Endothelial cell of umbilical vein (primary cell): ENCODE results near the gene ADRA2C. TPM values are rescaled to one million over a fixed set of nuclear protein-coding genes. Genes with fewer than 3 reads are reported as not detected.

ENCODE experiments used
- BruUV-seq: library from RNA; stranded (reverse); fragments of 400-500 nt; replicated peaks from 2 replicates; lab custom pipeline; 2021; lab: Mats Ljungman, UMichigan
- CTCF ChIA-PET: fragments of 300-600, 350-600 bp; sonication (Branson Sonifier 250); formaldehyde crosslinking; loops from one replicate; lab custom pipeline; 2021; ENCODE audit warnings: antibody characterized with exemption, inconsistent platforms; lab: Charles Lee
- POLR2A ChIA-PET: fragments of 300-600, 350-600 bp; sonication (Branson Sonifier 250); formaldehyde crosslinking; loops from one replicate; lab custom pipeline; 2021; ENCODE audit warnings: antibody characterized with exemption, inconsistent platforms; lab: Charles Lee
- DNase-seq: peaks from one replicate; pipeline ENCODE4 v3.0.0-alpha.2; 2011; ENCODE audit warnings: low read depth, low spot score
- FAIRE-seq: peaks from 2 replicates; lab custom pipeline; 2011; peaks lifted over from hg19 to GRCh38; lab: Jason Lieb, UNC
- H2AFZ ChIP-seq: 2 replicates; pipeline ENCODE4 v1.6.0; 2012; ENCODE audit warnings: low read depth, low read length, control low read depth, inconsistent platforms
- H3K27ac ChIP-seq: 2 replicates; pipeline ENCODE4 v1.5.1; 2011; ENCODE audit warnings: low read depth, mild to moderate bottlenecking, control low read depth, low read length, moderate library complexity; ENCODE audit not compliant: insufficient read depth
- H3K27me3 ChIP-seq, 2 experiments: 2 replicates each; pipeline versions ENCODE4 v1.6.0 to v1.6.1; 2011; ENCODE audit warnings: low read length in 2 of 2, mixed read lengths in 1 of 2; ENCODE audit not compliant: control insufficient read depth in 2 of 2, insufficient read depth in 2 of 2
- H3K36me3 ChIP-seq, 2 experiments: 2 replicates in 1 of 2; 3 replicates in 1 of 2; pipeline ENCODE4 v1.5.1; 2011; ENCODE audit warnings: low read length in 2 of 2, mild to moderate bottlenecking in 1 of 2, moderate library complexity in 1 of 2; ENCODE audit not compliant: control insufficient read depth in 2 of 2, insufficient read depth in 2 of 2; ENCODE audit errors: extremely low read depth in 1 of 2
- H3K4me1 ChIP-seq: 3 replicates; pipeline ENCODE4 v1.5.1; 2011; ENCODE audit warnings: mild to moderate bottlenecking, low read length; ENCODE audit not compliant: control insufficient read depth, insufficient read depth; ENCODE audit errors: extremely low read depth
- H3K4me2 ChIP-seq: 2 replicates; pipeline ENCODE4 v1.6.1; 2011; ENCODE audit warnings: low read length, control low read depth, mixed read lengths; ENCODE audit not compliant: insufficient read depth
- H3K4me3 ChIP-seq, 3 experiments: fragments of 200-600 bp in 1 of 3; sonication (generic), shearing (Covaris generic) in 1 of 3; replicated peaks in 1 of 3; 2 replicates each; pipeline ENCODE4 v1.5.1; 2011 to 2016; ENCODE audit warnings: control low read depth in 3 of 3, low read length in 3 of 3, mild to moderate bottlenecking in 2 of 3, inconsistent platforms in 1 of 3, low read depth in 1 of 3, moderate library complexity in 1 of 3; ENCODE audit not compliant: insufficient read depth in 1 of 3
- H3K79me2 ChIP-seq: 2 replicates; pipeline ENCODE4 v1.6.0; 2012; ENCODE audit warnings: low read length, inconsistent platforms; ENCODE audit not compliant: control insufficient read depth, insufficient read depth
- H3K9ac ChIP-seq: replicated peaks from 2 replicates; pipeline ENCODE3; 2011; ENCODE audit warnings: low read length, control low read depth; ENCODE audit not compliant: insufficient read depth; ENCODE audit errors: extremely low read depth
- H3K9me1 ChIP-seq: replicated peaks from 3 replicates; pipeline ENCODE4 v1.6.0; 2011; ENCODE audit warnings: mild to moderate bottlenecking, low read length; ENCODE audit not compliant: control insufficient read depth, insufficient read depth; ENCODE audit errors: extremely low read depth
- H3K9me3 ChIP-seq: replicated peaks from 2 replicates; pipeline ENCODE4 v1.5.1; 2012; ENCODE audit warnings: low read length, inconsistent platforms; ENCODE audit not compliant: control insufficient read depth, insufficient read depth
- H4K20me1 ChIP-seq: replicated peaks from 2 replicates; pipeline ENCODE3; 2011; ENCODE audit warnings: mild to moderate bottlenecking, low read length; ENCODE audit not compliant: control insufficient read depth, insufficient read depth; ENCODE audit errors: extremely low read depth
- EZH2 ChIP-seq: IDR thresholded peaks from 2 replicates; pipeline ENCODE4 v1.6.1; 2012; ENCODE audit warnings: borderline replicate concordance, low read depth, mild to moderate bottlenecking, moderate library complexity, low read length, inconsistent platforms; ENCODE audit not compliant: severe bottlenecking
- FOS ChIP-seq: IDR thresholded peaks from 2 replicates; pipeline ENCODE4 v1.6.1; 2011; ENCODE audit warnings: mild to moderate bottlenecking, low read length, moderate library complexity, borderline replicate concordance; ENCODE audit not compliant: insufficient read depth
- GATA2 ChIP-seq: IDR thresholded peaks from 2 replicates; pipeline ENCODE4 v1.7.0; 2011; ENCODE audit warnings: low read depth, mild to moderate bottlenecking, moderate library complexity, mixed read lengths, low read length; ENCODE audit not compliant: insufficient read length, insufficient read depth
- JUN ChIP-seq: IDR thresholded peaks from 2 replicates; pipeline ENCODE4 v1.6.1; 2011; ENCODE audit warnings: borderline replicate concordance, low read depth; ENCODE audit not compliant: insufficient read length, insufficient read depth
- MAX ChIP-seq: IDR thresholded peaks from 2 replicates; pipeline ENCODE4 v1.6.1; 2011; ENCODE audit not compliant: insufficient read depth, insufficient read length
- MYC ChIP-seq: IDR thresholded peaks from one replicate; pipeline ENCODE4 v1.6.1; 2011; ENCODE audit warnings: mild to moderate bottlenecking, low read depth, low read length
- POLR2A ChIP-seq: IDR thresholded peaks from 2 replicates; pipeline ENCODE4 v1.6.1; 2012; ENCODE audit warnings: low read depth, mild to moderate bottlenecking, control low read depth, low read length
- POLR2AphosphoS5 ChIP-seq: IDR thresholded peaks from 2 replicates; pipeline ENCODE4 v1.6.1; 2012; ENCODE audit warnings: low read depth, mild to moderate bottlenecking, control low read depth, low read length, moderate library complexity; ENCODE audit not compliant: insufficient read depth
- dilution Hi-C: fragments of 300-500 bp; cut with MboI; formaldehyde crosslinking; loops from one replicate; pipeline ENCODE4 v1.15.0; 2019; ENCODE audit warnings: low sequenced_read_pairs; ENCODE audit not compliant: extremely low pct_ligation_motif_present
- intact Hi-C: fragments of 100-400 bp; cut with micrococcal nuclease; formaldehyde crosslinking; loops from one replicate; pipeline ENCODE4 v1.10.0; 2022
- polyA plus RNA-seq, 4 experiments: library from polyadenylated mRNA; depleted of rRNA in 3 of 4; stranded (reverse) in 3 of 4; unstranded in 1 of 4; fragments of >200 nt; gene quantifications; 2 replicates each; pipeline versions ENCODE4 v1.2.1 to v1.2.3, GENCODE V29; 2011 to 2012; ENCODE audit warnings: missing spikeins in 1 of 4
- total RNA-seq: library from RNA; stranded (reverse); gene quantifications from 2 replicates; pipeline ENCODE4 v1.2.3, GENCODE V29; 2021
- TF ChIP-seq, protein P1 (sequence below), 2 donors: IDR thresholded peaks; 1 replicate in 1 of 2; 2 replicates in 1 of 2; pipeline ENCODE4 v1.5.1; 2011; ENCODE audit warnings: low read length in 2 of 2, mild to moderate bottlenecking in 2 of 2, moderate library complexity in 2 of 2, control low read depth in 1 of 2, inconsistent platforms in 1 of 2, low read depth in 1 of 2; ENCODE audit not compliant: insufficient read depth in 1 of 2; ENCODE audit errors: extremely low read depth in 1 of 2

The ADRA2C gene
- total and polyA plus RNA-seq, 2 donors (not counting 3 experiments of a cell fraction or from before 2014, with no cell fraction given) = 0.03 to 0.40 TPM

DNA sequence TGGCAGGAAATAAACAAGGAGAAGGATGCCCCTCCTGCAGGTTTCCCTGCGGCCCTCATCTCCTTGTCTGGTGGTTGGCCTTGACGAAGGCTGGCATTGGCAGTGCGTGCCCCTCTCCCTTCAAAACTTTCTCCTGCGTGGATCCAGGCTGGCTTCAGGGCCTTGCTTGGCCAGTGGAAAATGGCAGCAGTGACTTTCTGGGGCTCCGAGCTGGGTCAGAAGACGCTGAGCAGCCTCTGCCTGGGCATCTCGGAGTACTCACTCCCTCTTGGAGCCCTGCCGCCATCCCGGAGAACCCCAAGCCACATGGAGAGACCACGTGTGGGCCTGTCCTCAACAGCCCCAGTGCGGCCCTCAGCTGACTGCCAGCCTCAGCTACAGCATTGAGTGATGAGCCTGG lies 39.5 kb downstream of the ADRA2C start:
- H3K27ac ChIP-seq = no peak overlapping the region
- no TSS peak for BruUV-seq
- no peaks in the 10 kb centered on the region for H3K9me3 ChIP-seq
- no peak overlapping the region for H3K9ac ChIP-seq
- FAIRE-seq = no peak
- H4K20me1 ChIP-seq = no peaks in the 10 kb centered on the region
- POLR2A ChIA-PET = no interaction called here
- dilution Hi-C loops = no loop called here
- no peaks in the 10 kb centered on the region for H3K9me1 ChIP-seq
- no peak overlapping the region for H3K4me2 ChIP-seq
- no peaks in the 10 kb centered on the region for H3K27me3 ChIP-seq
- no peaks in the 10 kb centered on the region for H3K4me1 ChIP-seq
- CTCF ChIA-PET = no interaction called here
- H3K4me3 ChIP-seq = no peak overlapping the region
- no peak for TF ChIP-seq POLR2AphosphoS5
- no peak for TF ChIP-seq MYC
- no peak for TF ChIP-seq EZH2
- TF ChIP-seq, protein P1, sequence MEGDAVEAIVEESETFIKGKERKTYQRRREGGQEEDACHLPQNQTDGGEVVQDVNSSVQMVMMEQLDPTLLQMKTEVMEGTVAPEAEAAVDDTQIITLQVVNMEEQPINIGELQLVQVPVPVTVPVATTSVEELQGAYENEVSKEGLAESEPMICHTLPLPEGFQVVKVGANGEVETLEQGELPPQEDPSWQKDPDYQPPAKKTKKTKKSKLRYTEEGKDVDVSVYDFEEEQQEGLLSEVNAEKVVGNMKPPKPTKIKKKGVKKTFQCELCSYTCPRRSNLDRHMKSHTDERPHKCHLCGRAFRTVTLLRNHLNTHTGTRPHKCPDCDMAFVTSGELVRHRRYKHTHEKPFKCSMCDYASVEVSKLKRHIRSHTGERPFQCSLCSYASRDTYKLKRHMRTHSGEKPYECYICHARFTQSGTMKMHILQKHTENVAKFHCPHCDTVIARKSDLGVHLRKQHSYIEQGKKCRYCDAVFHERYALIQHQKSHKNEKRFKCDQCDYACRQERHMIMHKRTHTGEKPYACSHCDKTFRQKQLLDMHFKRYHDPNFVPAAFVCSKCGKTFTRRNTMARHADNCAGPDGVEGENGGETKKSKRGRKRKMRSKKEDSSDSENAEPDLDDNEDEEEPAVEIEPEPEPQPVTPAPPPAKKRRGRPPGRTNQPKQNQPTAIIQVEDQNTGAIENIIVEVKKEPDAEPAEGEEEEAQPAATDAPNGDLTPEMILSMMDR (IDR thresholded peaks at IDR 0.05; ENCODE audit: extremely low read depth in 1 of 2, insufficient read depth in 1 of 2, low read depth in 1 of 2, low read length in 2 of 2) = no peak
- TF ChIP-seq JUN = no peak
- TF ChIP-seq GATA2 = no peak
- TF ChIP-seq MAX = no peak
- TF ChIP-seq FOS = no peak
- no peak for TF ChIP-seq POLR2A
- intact Hi-C loops = no loop called here
- no peaks in the 10 kb centered on the region for H3K79me2 ChIP-seq
- DNase-seq = no peak
- no peak overlapping the region for H2AFZ ChIP-seq
- no peaks in the 10 kb centered on the region for H3K36me3 ChIP-seq
